ENCODE measurements around the gene UNC5C.

- TF ChIP-seq POLR2AphosphoS5 (IDR thresholded peaks at IDR 0.05) (no peak), CTCF (IDR thresholded peaks at IDR 0.05) (no peak), POLR2A (IDR thresholded peaks at IDR 0.05) (no peak)
Observed at GRCh38 chr4:95232358-95233156, 316.2 kb downstream of the UNC5C start.

Measured in breast epithelium (tissue), 3 donors.